CD4-positive, CD25-positive, alpha-beta regulatory T cell (primary cell): Measurements from ENCODE around the gene RCAN2. TPM values are rescaled to one million over a fixed set of nuclear protein-coding genes. Genes with fewer than 3 reads are reported as not detected.

ENCODE experiments used
- ATAC-seq, 2 donors: fragments of 150-1000 bp; cut with Tn5 transposase; one replicate each; pipeline ENCODE4 v1.10.0; 2021; ENCODE audit warnings: low read depth in 2 of 2, moderate number of reproducible peaks in 2 of 2, moderate library complexity in 1 of 2
- DNase-seq, 3 donors: peaks; one replicate each; pipeline versions ENCODE4 v3.0.0 to v3.0.0-alpha.2; 2012 to 2022; ENCODE audit warnings: mixed read lengths in 1 of 3
- H3K27ac ChIP-seq: one replicate; pipeline ENCODE4 v1.7.0; 2013; ENCODE audit warnings: mild to moderate bottlenecking, low read length; ENCODE audit not compliant: insufficient read depth, poor library complexity, severe bottlenecking
- H3K27me3 ChIP-seq: one replicate; pipeline ENCODE4 v1.7.0; 2013; ENCODE audit warnings: low read length; ENCODE audit not compliant: control insufficient read depth, insufficient read depth
- H3K36me3 ChIP-seq: one replicate; pipeline ENCODE4 v1.7.0; 2013; ENCODE audit warnings: mild to moderate bottlenecking, low read length, moderate library complexity; ENCODE audit not compliant: control insufficient read depth, insufficient read depth
- H3K4me1 ChIP-seq: 2 replicates; pipeline ENCODE4 v1.7.0; 2013; ENCODE audit warnings: mild to moderate bottlenecking, low read length; ENCODE audit not compliant: insufficient read depth, control insufficient read depth, poor library complexity, severe bottlenecking
- H3K4me3 ChIP-seq: one replicate; pipeline ENCODE4 v1.7.0; 2013; ENCODE audit warnings: low read depth, mild to moderate bottlenecking, low read length, moderate library complexity
- H3K9me3 ChIP-seq, 2 experiments: 1 replicate in 1 of 2; 2 replicates in 1 of 2; pipeline ENCODE4 v1.7.0; 2013; ENCODE audit warnings: low read length in 2 of 2, mild to moderate bottlenecking in 1 of 2, moderate library complexity in 1 of 2; ENCODE audit not compliant: control insufficient read depth in 2 of 2
- H3K27ac Mint-ChIP-seq, 3 donors: one replicate each; pipeline ENCODE4 v1.8.0; 2020 to 2022; ENCODE audit warnings: mild to moderate bottlenecking in 3 of 3, mixed read lengths in 3 of 3, moderate library complexity in 2 of 3
- H3K27me3 Mint-ChIP-seq: one replicate; pipeline ENCODE4 v1.8.0; 2022; ENCODE audit warnings: mild to moderate bottlenecking, mixed read lengths
- H3K36me3 Mint-ChIP-seq: one replicate; pipeline ENCODE4 v1.8.0; 2020; ENCODE audit warnings: mixed read lengths
- H3K4me1 Mint-ChIP-seq, 4 donors: one replicate each; pipeline ENCODE4 v1.8.0; 2020 to 2022; ENCODE audit warnings: mixed read lengths in 4 of 4, mild to moderate bottlenecking in 1 of 4
- H3K4me3 Mint-ChIP-seq, 4 donors: one replicate each; pipeline ENCODE4 v1.8.0; 2020 to 2022; ENCODE audit warnings: mild to moderate bottlenecking in 4 of 4, mixed read lengths in 4 of 4, moderate library complexity in 3 of 4
- H3K9me3 Mint-ChIP-seq, 7 donors: one replicate each; pipeline ENCODE4 v1.8.0; 2020 to 2022; ENCODE audit warnings: mixed read lengths in 7 of 7, mild to moderate bottlenecking in 3 of 7, moderate library complexity in 2 of 7
- polyA plus RNA-seq, 4 donors: library from polyadenylated mRNA; unstranded; fragments of 300-500 nt; fragmentation: Illumina TruSeq; gene quantifications; one replicate each; pipeline ENCODE4 v1.2.3, GENCODE V29; 2021
- total RNA-seq: library from RNA; stranded (reverse); gene quantifications from one replicate; pipeline ENCODE4 v1.2.3, GENCODE V29; 2022

Gene RCAN2
- total and polyA plus RNA-seq, 5 donors from 2014 or later, result 0.08 to 0.14 TPM; not detected in 3

- Histone ChIP-seq H3K36me3 (no peaks in the 10 kb centered on the region), H3K4me3 (no peak overlapping the region), H3K4me1 (no peaks in the 10 kb centered on the region), H3K27me3 (no peaks in the 10 kb centered on the region), H3K9me3 (no peaks in the 10 kb centered on the region), H3K27ac (no peak overlapping the region)
- H3K36me3 Mint-ChIP-seq, result no peaks in the 10 kb centered on the region
- ATAC-seq (no peak), DNase-seq (no peak)
- peaks cover 0 to 2% (median 1%) of the 10 kb centered on the region in 7 donors for H3K9me3 Mint-ChIP-seq
- H3K27me3 Mint-ChIP-seq, result peaks cover 8% of the 10 kb centered on the region
- no peak overlapping the region for H3K27ac Mint-ChIP-seq
- no peaks in the 10 kb centered on the region for H3K4me1 Mint-ChIP-seq
- no peak overlapping the region for H3K4me3 Mint-ChIP-seq
Measured at GRCh38 chr6:46215777-46216176, 275.5 kb downstream of the RCAN2 start.

GRCh38 chr6:46215213-46215612 lies 276.0 kb downstream of the RCAN2 start:
- Mint-ChIP-seq H3K36me3 (no peaks in the 10 kb centered on the region), H3K27me3 (peaks cover 4% of the 10 kb centered on the region)
- no peaks in the 10 kb centered on the region for H3K27me3 ChIP-seq

GRCh38 chr6:46211917-46212316 lies 279.3 kb downstream of the RCAN2 start:
- no peaks in the 10 kb centered on the region for H3K27me3 ChIP-seq
- DNase-seq, result no peak
- ATAC-seq, result no peak
- Mint-ChIP-seq H3K36me3 (no peaks in the 10 kb centered on the region), H3K27ac (no peak overlapping the region), H3K27me3 (no peaks in the 10 kb centered on the region), H3K4me1 (no peaks in the 10 kb centered on the region), H3K9me3 (peaks cover 0 to 7% (median 1%) of the 10 kb centered on the region in 7 donors), H3K4me3 (no peak overlapping the region)
- no peak overlapping the region for H3K4me3 ChIP-seq
- H3K9me3 ChIP-seq, result no peaks in the 10 kb centered on the region
- no peaks in the 10 kb centered on the region for H3K4me1 ChIP-seq
- no peak overlapping the region for H3K27ac ChIP-seq
- H3K36me3 ChIP-seq, result no peaks in the 10 kb centered on the region

More at GRCh38 chr6:46215213-46215612, 276.0 kb downstream of the RCAN2 start:
- Mint-ChIP-seq H3K27ac (no peak overlapping the region), H3K4me3 (no peak overlapping the region), H3K4me1 (no peaks in the 10 kb centered on the region), H3K9me3 (peaks cover 0 to 2% (median 1%) of the 10 kb centered on the region in 7 donors)
- H3K4me3 ChIP-seq, result no peak overlapping the region
- H3K27ac ChIP-seq, result no peak overlapping the region
- H3K4me1 ChIP-seq, result no peaks in the 10 kb centered on the region
- no peak for DNase-seq
- no peaks in the 10 kb centered on the region for H3K9me3 ChIP-seq
- no peak for ATAC-seq
- no peaks in the 10 kb centered on the region for H3K36me3 ChIP-seq

GRCh38 chr6:46210294-46210693 lies 281.0 kb downstream of the RCAN2 start:
- peaks cover 0 to 7% (median 1%) of the 10 kb centered on the region in 7 donors for H3K9me3 Mint-ChIP-seq
- H3K27me3 Mint-ChIP-seq, result no peaks in the 10 kb centered on the region
- Histone ChIP-seq H3K27me3 (no peaks in the 10 kb centered on the region), H3K27ac (no peak overlapping the region), H3K4me1 (no peaks in the 10 kb centered on the region), H3K36me3 (no peaks in the 10 kb centered on the region), H3K4me3 (no peak overlapping the region), H3K9me3 (no peaks in the 10 kb centered on the region)
- H3K27ac Mint-ChIP-seq, result no peak overlapping the region
- H3K4me3 Mint-ChIP-seq, result no peak overlapping the region
- no peaks in the 10 kb centered on the region for H3K4me1 Mint-ChIP-seq
- DNase-seq (no peak), ATAC-seq (no peak)
- no peaks in the 10 kb centered on the region for H3K36me3 Mint-ChIP-seq

- Mint-ChIP-seq H3K4me1 (no peaks in the 10 kb centered on the region), H3K4me3 (no peak overlapping the region), H3K27me3 (no peaks in the 10 kb centered on the region), H3K27ac (no peak overlapping the region), H3K36me3 (no peaks in the 10 kb centered on the region), H3K9me3 (peaks cover 0 to 7% (median 0%) of the 10 kb centered on the region in 7 donors)
- Histone ChIP-seq H3K9me3 (no peaks in the 10 kb centered on the region), H3K4me1 (no peaks in the 10 kb centered on the region), H3K4me3 (no peak overlapping the region), H3K27me3 (no peaks in the 10 kb centered on the region), H3K27ac (no peak overlapping the region), H3K36me3 (no peaks in the 10 kb centered on the region)
- ATAC-seq (no peak), DNase-seq (no peak)
Measured at GRCh38 chr6:46208303-46208702, 282.9 kb downstream of the RCAN2 start.

- H3K27ac Mint-ChIP-seq, result no peak overlapping the region
- Histone ChIP-seq H3K9me3 (no peaks in the 10 kb centered on the region), H3K4me1 (no peaks in the 10 kb centered on the region), H3K27ac (no peak overlapping the region), H3K27me3 (peaks cover under 1% of the 10 kb centered on the region), H3K4me3 (no peak overlapping the region), H3K36me3 (no peaks in the 10 kb centered on the region)
- H3K4me1 Mint-ChIP-seq, result no peaks in the 10 kb centered on the region
- H3K27me3 Mint-ChIP-seq, result no peaks in the 10 kb centered on the region
- DNase-seq (no peak), ATAC-seq (no peak)
- H3K4me3 Mint-ChIP-seq, result no peak overlapping the region
- peaks cover 0 to 7% (median 0%) of the 10 kb centered on the region in 7 donors for H3K9me3 Mint-ChIP-seq
- H3K36me3 Mint-ChIP-seq, result no peaks in the 10 kb centered on the region
Measured at GRCh38 chr6:46207174-46207573, 284.1 kb downstream of the RCAN2 start.

- Histone ChIP-seq H3K27ac (no peak overlapping the region), H3K36me3 (no peaks in the 10 kb centered on the region), H3K4me1 (no peaks in the 10 kb centered on the region), H3K27me3 (peaks cover 2% of the 10 kb centered on the region), H3K4me3 (no peak overlapping the region), H3K9me3 (no peaks in the 10 kb centered on the region)
- Mint-ChIP-seq H3K9me3 (peaks cover 0 to 4% (median 0%) of the 10 kb centered on the region in 7 donors), H3K4me3 (no peak overlapping the region), H3K27ac (no peak overlapping the region), H3K27me3 (no peaks in the 10 kb centered on the region), H3K36me3 (no peaks in the 10 kb centered on the region), H3K4me1 (no peaks in the 10 kb centered on the region)
- DNase-seq, result no peak
- no peak for ATAC-seq
Measured at GRCh38 chr6:46204880-46205650, 286.2 kb downstream of the RCAN2 start.
